GM12892 (cell line): ENCODE data around the gene VWA3A.

Source experiments
- POLR2A ChIP-seq: IDR thresholded peaks from 2 replicates; pipeline ENCODE4 v1.6.1; 2011; ENCODE audit warnings: low read depth, low read length, control low read depth
- POLR2AphosphoS5 ChIP-seq: IDR thresholded peaks from 2 replicates; pipeline ENCODE4 v1.6.1; 2011; ENCODE audit warnings: low read depth, low read length, control low read depth
- TAF1 ChIP-seq: IDR thresholded peaks from 2 replicates; pipeline ENCODE4 v1.6.1; 2011; ENCODE audit warnings: low read depth, mild to moderate bottlenecking, control low read depth, low read length, borderline replicate concordance

GRCh38 chr16:22191532-22192260 lies 99.4 kb downstream of the VWA3A start:
- TF ChIP-seq POLR2A (no peak), POLR2AphosphoS5 (no peak), TAF1 (0 out of 2 replicates have a peak, but pooled peaks have one; percentile 3)
